Stimulated activated CD4-positive, alpha-beta T cell treated with anti-CD3 and anti-CD28 coated beads, Interleukin-4, amount 100 ng/mL, for 24 hours (primary cell): ENCODE results near the gene SEMA5A.

Experiments used
- DNase-seq: peaks from one replicate; pipeline ENCODE4 v3.0.0-alpha.2; 2020

The SEMA5A gene

GRCh38 chr5:9545992-9546851 is at the start of gene SEMA5A:
Gene SEMA5A (minus strand): TSS chr5:9546075. CDS start chr5:9379946, 166,129 bp downstream.
- no peak for DNase-seq

GRCh38 chr5:9594913-9595312 is 49.0 kb upstream of the SEMA5A start:
- no peak for DNase-seq

GRCh38 chr5:9589049-9589835 is 43.4 kb upstream of the SEMA5A start:
- DNase-seq = no peak

GRCh38 chr5:9588254-9588653 is 42.4 kb upstream of the SEMA5A start:
- DNase-seq = no peak

GRCh38 chr5:9587135-9587534 is 41.3 kb upstream of the SEMA5A start:
- DNase-seq = no peak

GRCh38 chr5:9582406-9582805 is 36.5 kb upstream of the SEMA5A start:
- DNase-seq = no peak

- DNase-seq = no peak
Measured at GRCh38 chr5:9573796-9574195, 27.9 kb upstream of the SEMA5A start.

- DNase-seq = no peak
Measured at GRCh38 chr5:9572246-9572645, 26.4 kb upstream of the SEMA5A start.

- DNase-seq = no peak
Measured at GRCh38 chr5:9570876-9571275, 25.0 kb upstream of the SEMA5A start.

- no peak for DNase-seq
Measured at GRCh38 chr5:9567039-9567438, 21.2 kb upstream of the SEMA5A start.

- no peak for DNase-seq
Measured at GRCh38 chr5:9564752-9565151, 18.9 kb upstream of the SEMA5A start.

- DNase-seq = no peak
Measured at GRCh38 chr5:9562141-9562540, 16.3 kb upstream of the SEMA5A start.

- no peak for DNase-seq
Measured at GRCh38 chr5:9559965-9560364, 14.1 kb upstream of the SEMA5A start.

GRCh38 chr5:9558319-9558965 is 12.6 kb upstream of the SEMA5A start:
- DNase-seq = no peak

- DNase-seq = no peak
Measured at GRCh38 chr5:9557696-9558095, 11.8 kb upstream of the SEMA5A start.

GRCh38 chr5:9555961-9556360 is 10.1 kb upstream of the SEMA5A start:
- DNase-seq = no peak

GRCh38 chr5:9554122-9554521 is 8.2 kb upstream of the SEMA5A start:
- DNase-seq = no peak

- no peak for DNase-seq
Measured at GRCh38 chr5:9553561-9553960, 7.7 kb upstream of the SEMA5A start.

GRCh38 chr5:9551567-9552537 is 6.0 kb upstream of the SEMA5A start:
- DNase-seq = no peak

GRCh38 chr5:9549941-9550340 is 4.1 kb upstream of the SEMA5A start:
- no peak for DNase-seq

GRCh38 chr5:9547122-9547947 is 1.5 kb upstream of the SEMA5A start:
- DNase-seq = no peak
